GM18873 (cell line): ENCODE measurements around the gene HIF3A.

Source experiments
- ATAC-seq: cut with Tn5 transposase; IDR thresholded peaks from one replicate; pipeline ENCODE4 v1.9.1; 2021; ENCODE audit warnings: mild to moderate bottlenecking, moderate library complexity, moderate number of reproducible peaks; ENCODE audit not compliant: unreplicated experiment, low FRiP score

HIF3A gene

DNA sequence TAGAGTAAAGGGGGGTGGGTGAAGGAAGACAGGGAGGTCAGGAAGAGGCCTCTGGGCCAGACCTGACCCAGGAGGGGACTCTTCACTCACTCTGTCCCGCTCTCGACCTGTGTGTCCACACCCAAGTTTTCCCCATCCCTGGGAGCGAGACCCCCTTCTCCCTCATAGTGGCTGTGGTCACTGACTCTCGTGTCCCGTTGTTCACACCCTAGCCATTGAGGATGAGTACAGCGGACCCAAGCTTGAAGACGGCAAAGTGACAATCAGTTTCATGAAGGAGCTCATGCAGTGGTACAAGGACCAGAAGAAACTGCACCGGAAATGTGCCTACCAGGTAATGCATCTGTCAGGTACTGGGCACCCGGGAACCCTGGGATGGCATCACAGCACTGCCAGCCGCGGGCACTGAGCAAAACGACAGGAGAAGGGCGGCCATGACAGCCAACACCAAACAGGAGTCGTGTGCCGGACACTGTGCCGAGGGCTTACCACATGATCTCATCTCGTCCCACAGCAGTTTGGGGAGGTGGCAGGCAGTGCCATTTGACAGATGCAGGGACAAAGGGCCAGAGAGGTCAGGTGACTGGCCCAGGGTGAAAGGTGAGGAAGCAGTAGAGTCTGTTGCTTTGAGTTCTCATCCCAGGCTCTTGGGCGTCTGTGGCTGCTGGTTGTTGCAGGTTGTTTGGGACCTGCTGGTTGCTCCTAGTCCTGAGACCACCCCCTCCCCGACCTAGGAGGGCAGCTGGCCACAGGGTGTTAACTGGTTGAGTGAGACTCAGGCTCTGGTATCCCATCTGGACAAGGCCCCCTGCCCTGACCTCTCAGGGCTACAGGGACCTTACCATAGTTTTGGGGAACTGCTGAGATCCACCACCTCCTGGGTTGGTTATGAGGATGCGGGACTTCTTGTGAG is 79.7 kb downstream of the HIF3A start:
- ATAC-seq: no peak

DNA sequence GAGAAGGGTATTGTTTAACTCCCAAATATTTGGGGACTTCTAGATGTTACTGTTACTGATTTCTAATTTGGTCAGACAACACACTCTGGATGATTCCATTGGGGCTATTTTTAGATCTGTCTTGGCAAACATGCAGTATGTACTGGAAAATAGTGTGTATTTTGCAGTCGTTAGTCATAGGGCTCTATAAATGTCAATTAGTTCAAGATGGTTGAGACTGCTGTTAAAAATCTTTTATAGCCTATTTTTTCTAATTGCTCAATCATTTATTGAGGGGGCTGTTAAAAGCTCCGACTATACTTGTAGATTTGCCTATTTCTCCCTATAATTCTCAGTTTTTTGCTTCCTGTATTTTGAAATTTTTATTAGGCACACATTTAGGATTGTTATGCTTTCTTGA is 81.4 kb downstream of the HIF3A start:
- no peak for ATAC-seq

DNA sequence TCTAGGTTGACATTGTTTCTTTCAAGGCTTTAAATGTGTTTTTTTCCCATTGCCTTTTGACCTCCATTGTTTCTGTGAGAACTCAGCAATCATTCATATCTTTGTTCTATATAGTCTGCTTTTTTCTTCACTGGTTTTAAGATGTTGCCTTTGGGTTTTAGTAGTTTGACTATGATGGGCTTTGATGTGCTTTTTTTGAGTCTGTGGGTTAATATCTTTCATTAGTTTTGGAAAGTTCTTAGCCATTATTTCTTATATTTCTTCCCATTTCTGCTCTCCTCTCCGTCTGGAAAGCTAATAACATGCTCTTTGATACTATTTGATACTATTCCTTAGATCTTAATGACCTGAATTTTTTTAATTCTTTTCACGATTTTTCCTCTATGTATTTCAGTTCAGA is 83.8 kb downstream of the HIF3A start:
- no peak for ATAC-seq

DNA sequence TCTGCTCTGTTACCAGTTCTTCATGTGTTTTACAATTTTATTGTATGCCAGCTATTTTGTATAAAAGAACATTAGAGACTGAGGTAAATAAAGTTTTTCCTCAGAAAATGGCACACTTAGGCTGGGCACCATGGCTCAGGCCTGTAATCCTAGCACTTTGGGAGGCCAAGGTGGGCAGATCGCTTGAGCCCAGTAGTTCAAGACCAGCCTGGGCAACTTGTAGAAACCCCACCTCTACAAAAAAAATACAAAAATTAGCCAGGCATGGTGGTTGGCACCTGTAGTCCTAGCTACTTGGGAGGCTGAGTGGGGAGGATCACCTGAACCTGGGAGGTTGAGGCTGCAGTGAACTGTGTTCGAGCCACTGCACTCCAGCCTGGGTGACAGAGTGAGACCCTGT is 84.5 kb downstream of the HIF3A start:
- ATAC-seq: no peak

- no peak for ATAC-seq
Observed at GRCh38 chr19:46381756-46382345, 85.0 kb downstream of the HIF3A start.

GRCh38 chr19:46383171-46383815 is 86.5 kb downstream of the HIF3A start:
- no peak for ATAC-seq

DNA sequence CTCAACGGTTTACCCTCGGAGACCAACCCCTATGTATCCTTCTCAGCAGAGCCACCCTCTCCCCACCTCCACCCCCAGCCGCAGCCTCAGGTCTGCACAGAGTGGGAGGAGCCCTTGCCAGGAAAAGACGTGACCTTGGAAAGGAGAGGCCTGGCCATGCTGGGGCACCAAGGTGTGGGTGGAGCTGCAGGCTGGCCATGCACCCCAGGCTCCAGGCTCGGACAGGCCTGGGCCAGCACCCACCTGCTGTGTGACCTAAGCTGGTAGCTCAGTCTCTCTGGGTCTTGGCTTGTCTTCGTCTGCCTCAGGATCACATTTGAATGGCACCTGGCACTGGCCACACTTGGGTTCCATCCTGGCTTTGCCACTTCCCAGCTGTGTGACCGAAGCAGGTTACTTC is 87.0 kb downstream of the HIF3A start:
- ATAC-seq: no peak

- no peak for ATAC-seq
Observed at GRCh38 chr19:46384396-46384795, 87.6 kb downstream of the HIF3A start.

DNA sequence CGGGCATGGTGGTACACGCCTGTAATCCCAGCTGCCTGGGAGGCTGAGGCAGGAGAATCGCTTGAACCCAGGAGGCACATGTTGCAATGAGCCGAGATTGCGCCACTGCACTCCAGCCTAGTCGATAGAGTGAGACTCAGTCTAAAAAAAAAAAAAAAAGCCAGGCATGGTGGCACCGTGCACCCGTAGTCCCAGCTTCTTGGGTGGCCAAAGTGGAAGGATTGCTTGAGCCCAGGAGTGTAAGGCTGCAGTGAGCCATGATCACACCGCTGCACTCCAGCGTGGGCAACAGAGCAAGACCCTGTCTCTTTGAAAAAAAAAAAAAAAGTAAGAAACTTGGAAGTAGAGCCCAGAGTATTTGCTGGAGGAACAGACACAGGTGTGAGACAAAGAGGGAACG is 88.8 kb downstream of the HIF3A start:
- ATAC-seq: no peak

GRCh38 chr19:46386151-46386550 is 89.3 kb downstream of the HIF3A start:
- no peak for ATAC-seq

GRCh38 chr19:46386996-46387712 is 90.3 kb downstream of the HIF3A start:
- ATAC-seq: no peak

DNA sequence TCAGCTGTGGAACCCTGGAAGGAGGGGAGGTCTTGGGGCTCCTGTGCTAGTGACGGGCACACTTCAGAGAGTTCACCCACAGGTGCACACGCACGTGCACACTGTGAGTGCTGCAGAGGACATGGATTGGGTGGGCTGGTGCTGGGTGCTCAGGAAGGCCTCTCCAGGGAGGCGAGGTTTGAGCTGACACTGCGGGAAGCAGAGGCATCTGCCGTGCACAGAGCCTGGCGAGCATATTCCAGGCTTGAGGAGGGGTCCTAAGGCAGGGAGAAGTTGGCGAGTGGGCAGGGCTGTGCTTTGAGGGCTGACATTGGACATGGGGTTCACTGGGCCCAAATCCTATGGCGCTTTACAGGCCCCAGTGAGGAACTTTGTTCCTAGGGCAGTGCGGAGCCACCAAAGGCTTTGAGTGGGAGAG is 90.9 kb downstream of the HIF3A start:
- no peak for ATAC-seq

- ATAC-seq: no peak
Observed at GRCh38 chr19:46388311-46389095, 91.7 kb downstream of the HIF3A start.

DNA sequence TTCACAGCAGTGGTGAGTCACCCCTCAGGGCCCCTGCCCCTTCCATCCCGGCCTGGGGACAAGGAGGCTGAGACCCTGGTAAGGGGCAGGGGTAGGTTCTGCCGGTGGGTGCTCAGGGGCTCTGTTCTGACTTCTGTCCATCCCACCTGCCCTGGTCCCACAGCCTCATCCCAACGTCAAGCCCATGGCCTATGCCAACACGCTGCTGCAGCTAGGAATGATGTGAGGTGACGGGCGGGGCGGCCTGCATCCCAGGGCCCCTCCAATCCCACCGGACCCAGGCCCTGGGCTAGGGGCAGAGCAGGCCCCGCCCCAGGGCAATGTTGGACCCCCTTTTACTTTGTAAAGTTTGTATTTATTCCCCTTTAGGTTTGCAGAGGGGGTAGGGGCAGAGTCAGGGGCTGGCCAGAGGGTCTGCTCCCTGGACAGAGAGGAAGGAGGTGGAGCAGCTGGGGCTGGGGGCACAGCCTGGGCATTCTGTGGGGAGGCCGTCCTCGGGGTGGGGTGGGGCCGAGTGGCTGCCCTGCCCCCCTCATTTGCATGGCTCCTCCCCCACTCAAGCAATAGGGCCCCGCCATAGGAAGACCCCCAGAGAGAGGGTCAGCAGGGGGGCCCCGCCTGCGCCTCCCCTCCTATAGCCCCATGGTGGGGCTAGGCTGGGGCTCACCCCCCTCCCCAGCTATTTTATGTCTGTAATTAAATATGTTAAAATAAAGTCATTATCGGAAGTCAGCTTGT is 93.4 kb downstream of the HIF3A start:
- no peak for ATAC-seq

DNA sequence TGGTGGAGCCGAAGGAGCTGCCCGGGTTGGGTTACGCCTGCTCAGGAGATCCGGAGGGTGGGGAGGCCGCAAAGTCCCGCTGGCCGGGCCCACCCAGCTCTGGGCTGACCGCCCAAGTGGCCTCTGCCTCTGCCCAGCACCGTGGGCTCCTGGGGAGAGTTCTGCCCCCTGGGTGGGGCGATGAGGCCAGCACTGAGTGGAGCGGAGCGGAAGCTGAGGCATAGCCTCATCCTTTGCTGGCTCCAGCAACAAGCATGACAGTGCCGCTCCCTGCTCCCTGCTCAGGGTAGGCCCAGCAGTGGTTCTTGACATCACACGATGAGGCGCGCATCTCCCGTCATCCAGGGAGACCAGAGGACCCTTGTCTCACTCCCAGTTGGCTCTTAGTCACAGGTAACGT is 94.0 kb downstream of the HIF3A start:
- ATAC-seq: no peak

DNA sequence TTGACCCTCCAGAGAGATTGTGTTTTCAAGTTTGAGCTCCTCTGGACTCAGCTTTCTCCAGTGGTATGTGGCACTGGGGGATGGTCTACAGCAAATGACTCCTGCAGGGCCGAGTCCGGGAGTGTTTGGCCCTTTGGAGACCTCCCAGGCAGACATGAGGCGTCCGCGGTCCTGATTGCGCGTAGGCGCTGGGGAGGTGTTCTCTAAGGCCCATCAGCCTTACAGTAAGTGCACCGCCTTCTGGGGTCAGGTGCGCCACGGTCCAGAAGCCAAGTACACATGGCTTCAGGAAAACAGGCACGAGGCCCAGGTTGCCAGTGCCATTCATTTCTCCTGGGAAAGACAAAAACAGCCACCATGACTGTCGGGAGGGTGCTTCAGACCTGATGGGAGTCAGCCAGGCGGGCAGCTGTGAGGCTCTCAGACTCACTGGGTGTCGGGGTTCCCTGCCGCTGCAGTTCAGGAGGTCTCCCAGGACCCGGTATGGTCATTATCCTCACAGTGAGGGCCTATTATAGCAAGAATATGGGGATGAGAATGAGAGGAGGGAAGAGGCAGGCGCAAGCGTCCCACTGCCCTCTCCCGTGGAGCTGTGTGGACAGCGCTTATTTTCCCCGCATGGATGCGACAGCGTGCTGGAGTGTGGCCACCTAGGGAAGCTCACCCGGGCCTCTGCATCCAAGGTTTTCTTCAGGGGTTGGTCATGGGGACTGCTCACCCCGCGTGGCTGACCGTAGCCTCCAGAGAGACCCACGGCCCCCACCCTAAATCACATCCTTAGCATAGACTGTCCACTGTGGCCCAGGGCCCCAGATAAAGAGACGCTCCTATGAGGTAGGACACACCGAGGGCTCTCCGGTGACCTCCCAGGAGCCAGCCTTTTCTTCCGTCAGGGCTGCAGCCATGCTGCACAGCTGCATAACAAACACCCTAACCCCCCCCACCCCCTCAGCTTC is 94.7 kb downstream of the HIF3A start:
- ATAC-seq: no peak

GRCh38 chr19:46392252-46392801 is 95.5 kb downstream of the HIF3A start:
- no peak for ATAC-seq

GRCh38 chr19:46392837-46393236 is 96.0 kb downstream of the HIF3A start:
- ATAC-seq: no peak
